DMS79 treated with DMSO at 0.1 percent for 48 hours (cell line): ENCODE results near the gene MIXL1.
"Not testable (repeated sequence)": the region's sequence is repeated elsewhere in the genome, so short reads cannot be mapped to it uniquely, and the experiment has no call there.

Experiments used
- DNase-seq: peaks from one replicate; lab custom pipeline; 2025; lab: John Stamatoyannopoulos, UW

MIXL1 gene

DNA sequence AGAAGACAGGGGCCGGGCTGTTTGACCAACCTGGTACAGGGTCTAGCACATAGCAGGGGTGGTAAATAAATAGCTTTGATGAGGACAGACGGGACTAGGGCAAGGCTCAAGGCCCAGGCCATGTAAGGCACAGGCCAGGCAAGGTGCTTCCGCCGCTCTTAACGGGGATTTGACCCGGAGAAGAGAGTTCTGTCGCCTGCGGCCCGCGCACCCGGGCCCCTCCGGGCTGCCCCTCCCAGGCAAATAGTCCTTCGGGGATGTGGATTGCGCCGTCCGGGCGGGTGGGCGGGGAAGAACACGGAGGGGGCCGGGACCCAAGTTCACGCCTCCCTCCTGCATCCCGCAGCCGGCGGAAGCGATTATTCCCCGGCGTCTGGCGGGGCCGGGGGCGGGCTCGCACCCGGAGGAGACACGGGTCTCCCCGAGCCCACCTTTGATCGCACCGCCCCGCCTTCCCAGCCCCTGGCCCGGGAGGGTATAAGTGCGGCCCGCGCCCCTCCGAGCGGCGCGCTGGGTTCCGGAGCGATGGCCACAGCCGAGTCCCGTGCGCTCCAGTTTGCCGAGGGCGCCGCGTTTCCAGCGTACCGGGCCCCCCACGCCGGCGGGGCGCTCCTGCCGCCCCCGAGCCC is at the start of gene MIXL1:
TSS of gene MIXL1 (plus strand) at position 508 of the 629 bp plus-strand sequence. CDS start at position 526, 18 bp downstream.
- DNase-seq: peak; percentile 17

DNA sequence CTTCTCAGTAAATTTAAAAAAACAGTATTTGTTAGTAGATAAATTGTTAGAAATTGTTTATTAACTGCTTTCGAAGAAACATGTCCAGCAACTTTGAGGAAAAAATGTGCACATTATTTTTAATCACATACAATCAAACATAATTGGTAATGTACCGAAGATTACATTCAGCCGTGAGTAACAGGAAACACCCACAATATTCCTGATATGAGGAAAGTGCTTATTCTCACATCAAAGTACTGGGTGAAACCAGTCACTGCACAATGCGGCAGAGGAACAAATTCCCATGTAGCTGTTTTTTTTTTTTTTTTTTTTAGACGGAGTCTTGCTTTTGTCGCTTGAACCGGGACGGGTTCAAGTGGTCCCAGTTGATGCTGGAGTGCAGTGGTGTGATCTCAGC is 46.6 kb upstream of the MIXL1 start:
- no peak for DNase-seq

DNA sequence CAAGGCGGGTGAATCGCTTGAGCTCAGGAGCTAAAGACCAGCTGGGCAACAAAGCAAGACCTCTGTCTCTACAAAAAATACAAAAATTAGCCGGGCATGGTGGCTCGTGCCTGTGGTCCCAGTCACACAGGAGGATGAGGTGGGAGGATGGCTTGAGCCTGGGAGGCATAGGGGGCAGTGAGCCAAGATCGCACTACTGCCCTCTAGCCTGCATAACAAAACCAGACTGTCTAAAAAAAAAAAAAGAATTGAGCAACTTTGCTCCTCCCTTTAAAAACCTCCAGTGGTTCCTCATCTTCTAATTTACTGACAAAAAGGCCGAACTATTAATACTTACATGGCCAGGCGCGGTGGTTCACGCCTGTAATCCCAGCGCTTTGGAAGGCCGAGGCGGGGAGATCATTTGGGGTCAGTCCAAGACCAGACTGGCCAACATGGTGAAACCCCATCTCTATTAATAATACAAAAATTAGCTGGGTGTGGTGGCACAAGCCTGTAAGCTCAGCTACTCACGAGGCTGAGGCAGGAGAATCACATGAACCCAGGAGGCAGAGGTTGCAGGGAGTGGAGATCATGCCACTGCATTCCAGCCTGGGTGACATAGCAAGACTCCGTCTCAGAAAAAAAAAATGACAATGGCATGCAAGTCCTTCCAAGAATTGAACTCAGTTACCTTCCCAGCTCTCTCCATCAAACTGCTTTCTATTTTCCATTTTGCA is 41.3 kb upstream of the MIXL1 start:
- no peak for DNase-seq

DNA sequence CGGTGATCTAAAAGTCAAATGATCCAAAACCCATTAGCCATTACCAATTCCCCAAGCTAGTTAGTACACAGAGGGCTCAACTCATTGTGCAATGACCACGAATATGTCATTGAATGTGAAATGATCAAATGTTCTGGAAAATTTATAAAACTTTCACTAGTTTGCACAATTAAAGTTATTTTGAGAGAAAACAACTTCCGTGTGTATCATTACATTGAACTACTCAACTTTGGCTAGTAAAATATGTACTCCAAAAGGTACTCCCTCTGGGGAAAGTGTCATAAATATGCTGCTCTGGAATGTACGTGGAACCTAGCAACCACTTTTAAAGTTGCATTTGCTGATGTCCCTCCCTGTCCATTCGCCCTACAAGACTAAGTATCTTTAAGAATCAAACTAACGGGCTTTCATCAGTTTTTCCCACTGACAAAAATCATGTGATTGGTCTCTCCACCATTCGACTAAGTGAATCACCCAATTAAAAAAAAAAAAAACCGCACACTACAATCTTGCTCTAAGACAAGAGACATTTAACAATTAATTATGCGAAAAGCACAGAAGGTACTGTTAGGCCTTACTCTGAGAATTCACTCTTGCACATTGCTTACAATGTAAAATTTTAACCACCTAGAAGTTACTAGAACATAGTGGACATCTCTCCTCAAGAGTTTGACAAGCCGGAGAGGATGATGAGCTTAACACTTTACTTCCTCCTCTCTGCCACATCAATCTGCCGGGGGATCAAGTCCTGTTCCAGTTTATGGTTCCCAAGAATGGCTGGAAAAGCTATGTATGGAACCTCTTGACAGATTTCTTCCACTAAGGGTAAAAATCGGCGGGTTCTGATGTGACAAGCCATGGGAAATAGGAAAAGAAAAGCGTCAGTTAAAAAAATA is 38.1 kb upstream of the MIXL1 start:
- no peak for DNase-seq

DNA sequence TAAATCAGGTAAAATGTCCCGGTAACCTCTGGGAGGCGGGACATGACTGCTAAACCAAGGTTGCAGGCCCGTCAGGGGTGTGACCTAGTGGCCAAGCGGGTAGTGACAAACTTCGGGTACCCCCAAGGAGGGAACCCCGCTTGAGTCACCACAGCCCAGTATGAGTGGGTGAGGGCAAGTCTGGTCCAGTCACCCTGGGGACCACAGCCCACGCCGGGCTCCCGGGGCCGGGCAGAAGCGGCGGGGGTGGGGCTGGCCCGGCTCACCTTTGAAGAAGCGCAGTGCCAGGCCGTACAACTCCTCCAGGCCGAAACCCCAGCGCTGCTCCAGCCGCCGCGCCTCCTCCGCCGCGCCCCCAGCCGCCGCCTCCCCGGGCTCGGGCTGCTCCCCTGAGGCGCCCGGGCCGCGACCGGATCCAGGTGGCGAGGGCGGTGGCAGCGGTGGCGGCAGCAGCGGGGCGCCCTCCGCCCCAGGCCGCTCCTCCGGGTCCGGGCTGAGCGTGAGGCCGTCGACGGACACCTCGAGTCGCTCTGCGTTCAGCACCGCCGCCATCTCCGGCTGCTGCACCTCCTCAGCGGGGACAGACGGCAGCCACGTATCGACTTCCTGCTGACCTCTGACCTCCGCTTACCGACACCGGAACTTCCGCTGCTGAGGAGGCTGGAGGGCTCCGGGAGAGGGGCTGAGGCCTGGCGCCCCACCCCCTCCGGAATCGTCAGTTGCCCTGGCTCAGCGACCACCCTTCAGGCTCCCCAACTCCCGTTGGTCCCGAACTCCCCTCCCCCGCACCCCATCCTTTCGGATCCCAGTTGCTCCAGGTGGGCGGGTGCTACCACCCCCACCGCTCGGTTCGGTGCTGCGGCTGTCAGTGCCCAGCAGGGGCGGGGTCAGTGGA is 37.1 kb upstream of the MIXL1 start, which contains the start of gene ACBD3:
TSS of gene ACBD3 (minus strand) at position 618 of the 895 bp plus-strand sequence. CDS start at position 552, 66 bp downstream.
- DNase-seq: peak; percentile 96

DNA sequence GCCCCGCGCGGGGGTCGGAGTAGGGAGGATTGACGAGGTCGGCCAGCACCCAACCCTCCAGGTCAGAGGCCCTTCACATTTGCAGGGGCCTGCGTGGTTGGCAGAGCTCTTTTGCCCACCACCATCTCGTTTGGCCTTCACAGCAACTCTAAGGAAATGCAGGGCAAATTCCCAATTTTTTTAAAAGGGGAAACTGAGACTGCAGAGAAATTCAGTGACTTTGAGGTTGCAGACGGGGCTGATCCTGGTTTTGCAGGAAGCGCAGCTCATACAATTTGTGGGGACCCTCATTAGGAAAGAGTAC is 36.5 kb upstream of the MIXL1 start:
- no peak for DNase-seq

DNA sequence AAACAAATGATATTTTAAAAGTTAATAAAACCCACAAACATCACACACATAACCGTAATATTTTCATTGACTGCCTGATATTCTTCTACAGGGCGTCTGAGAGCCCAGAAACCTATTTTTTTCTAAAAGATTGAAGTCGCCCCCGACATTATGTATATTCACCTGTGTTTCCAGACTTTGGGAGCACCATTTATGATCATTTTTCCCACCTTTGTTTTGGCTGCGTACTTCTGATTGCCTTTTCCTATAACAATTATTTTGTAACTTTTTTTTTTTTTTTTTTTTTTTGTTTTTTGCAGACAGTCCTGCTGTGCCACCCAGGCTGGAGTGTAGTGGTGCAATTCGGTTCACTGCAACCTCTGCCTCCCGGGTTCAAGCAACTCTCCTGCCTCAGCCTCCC is 36.1 kb upstream of the MIXL1 start:
- no peak for DNase-seq

DNA sequence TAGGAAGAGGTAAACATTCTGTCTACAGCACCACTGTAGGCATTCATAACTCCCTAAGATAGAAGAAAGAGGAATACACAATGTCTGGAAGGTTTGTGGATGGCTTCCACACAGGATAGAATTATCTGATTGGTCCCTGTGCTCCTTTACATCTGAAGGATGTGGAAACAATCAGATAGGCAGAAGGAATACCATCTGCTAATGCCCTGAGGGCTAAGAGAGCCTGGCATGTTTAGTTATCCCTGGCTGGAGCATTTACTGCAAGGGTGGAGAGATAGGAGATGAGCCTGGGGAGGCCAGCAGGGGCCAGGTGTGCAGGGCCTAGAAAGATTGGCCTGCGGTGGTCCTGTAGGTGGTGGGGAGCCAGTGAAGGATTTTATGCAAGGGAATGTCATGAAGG is 28.3 kb upstream of the MIXL1 start:
- no peak for DNase-seq

DNA sequence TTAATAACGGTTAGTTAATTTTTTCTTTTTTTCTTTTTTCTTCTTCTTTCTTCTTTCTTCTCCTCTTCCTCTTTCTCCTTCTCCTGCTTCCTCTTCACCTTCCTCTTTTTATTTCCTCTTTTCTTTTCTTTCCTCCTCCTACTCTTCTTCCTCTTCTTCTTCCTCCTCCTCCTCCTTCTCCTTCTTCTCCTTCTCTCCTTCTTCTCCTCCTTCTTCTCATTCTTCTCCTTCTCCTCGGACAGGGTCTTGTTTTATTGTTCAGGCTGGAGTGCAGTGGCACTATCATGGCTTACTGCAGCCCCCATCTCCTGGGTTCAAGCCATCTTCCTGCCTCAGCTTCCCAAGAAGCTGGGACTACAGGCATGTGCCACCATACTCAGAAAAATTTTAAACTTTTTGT is 23.5 kb upstream of the MIXL1 start:
- no peak for DNase-seq

DNA sequence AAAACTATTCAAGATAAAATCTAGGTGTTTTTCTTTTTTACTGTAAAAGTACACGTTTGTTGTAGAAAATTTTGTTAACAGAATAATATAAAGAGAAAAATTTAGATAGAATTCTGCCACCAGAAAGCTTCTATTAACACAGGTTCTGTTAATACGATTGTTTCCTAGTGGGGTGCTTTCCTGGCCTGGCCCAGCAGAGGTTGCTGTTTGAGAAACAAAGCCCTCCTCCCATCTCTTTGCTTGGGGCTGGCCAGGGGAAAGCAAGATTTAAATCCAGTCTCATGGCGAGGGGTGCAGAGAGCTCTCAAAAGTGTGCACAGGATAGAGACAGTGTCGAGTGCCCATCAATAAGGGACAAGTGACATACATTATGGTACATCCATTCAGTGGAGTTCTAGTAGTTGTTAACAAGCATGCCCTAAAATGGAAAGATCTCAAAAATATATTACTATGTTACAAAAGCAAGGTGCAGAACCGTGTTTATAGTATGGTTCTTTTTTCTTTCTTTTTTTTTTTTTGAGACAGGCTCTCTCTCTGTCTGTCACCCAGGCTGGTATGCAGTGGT is 22.4 kb upstream of the MIXL1 start:
- DNase-seq: no peak

DNA sequence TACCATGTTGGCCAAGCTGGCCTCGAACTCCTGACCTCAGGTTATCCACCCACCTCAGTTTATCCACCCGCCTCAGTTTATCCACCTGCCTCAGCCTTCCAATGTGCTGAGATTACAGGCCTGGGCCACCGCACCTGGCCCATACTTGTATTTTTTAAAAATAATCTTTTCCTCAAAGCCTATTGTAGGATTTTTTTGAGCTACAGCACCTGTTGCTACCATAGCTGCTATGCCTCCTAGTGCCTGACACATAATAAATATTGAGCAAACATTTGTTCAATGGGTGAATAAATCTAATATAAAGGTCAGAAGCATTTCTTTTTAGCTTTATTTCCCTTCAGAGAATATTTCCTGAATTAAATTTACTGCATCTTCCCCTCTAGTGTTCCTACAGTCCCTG is 21.2 kb upstream of the MIXL1 start:
- DNase-seq: no peak

DNA sequence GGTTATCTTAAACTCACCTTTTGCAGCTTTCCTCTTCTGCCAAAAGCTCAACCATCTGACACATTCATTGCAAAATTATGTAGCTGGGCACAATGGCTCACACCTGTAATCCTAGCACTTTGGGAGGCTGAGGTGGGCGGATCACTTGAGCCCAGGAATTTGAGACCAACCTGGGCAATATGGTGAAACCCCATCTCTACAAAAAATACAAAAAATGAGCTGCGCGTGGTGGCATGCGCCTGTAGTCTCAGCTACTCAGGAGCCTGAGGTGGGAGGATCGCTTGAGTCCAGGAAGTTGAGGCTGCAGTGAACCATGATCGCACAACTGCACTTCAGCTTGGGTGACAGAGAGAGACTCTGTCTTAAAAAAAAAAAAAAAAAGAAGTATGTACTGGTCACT is 20.8 kb upstream of the MIXL1 start:
- not testable (repeated sequence) for DNase-seq

DNA sequence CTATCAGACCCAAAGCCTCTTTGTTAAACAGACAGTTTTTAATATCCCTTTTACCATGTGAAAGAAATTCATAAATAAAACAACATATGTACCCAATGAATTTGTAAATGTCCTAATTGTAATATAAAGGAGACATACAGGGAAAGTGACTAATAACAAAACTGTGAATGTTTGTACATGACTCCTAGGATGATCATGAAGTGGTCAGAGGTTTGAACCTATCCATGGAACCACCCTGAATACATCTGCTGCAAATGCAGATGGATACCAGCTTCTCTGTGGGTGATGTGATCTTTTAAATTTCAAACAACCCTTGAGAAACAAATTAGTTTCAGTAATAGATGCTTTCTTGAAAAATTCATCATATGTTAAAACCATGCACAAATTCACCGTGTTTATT is 20.2 kb upstream of the MIXL1 start:
- DNase-seq: no peak

DNA sequence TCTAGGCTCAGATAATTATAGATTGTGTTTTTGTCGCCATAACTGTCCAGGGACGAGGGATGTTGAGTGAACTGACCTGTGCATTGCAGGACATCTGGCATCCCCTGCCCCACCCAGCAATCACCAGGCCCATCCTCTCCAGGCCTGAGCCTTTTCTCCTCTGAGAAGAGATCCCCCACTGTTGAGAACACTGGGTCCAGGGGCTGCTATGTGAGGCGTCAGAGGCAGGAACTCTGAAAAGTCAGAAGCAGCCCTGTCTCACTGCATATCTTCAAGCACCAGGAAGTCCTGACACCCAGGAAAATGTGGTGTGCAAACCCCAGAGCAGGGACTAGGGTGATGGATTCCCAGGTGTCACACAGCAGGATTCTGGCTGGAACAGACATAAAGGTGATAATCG is 19.8 kb upstream of the MIXL1 start:
- no peak for DNase-seq

DNA sequence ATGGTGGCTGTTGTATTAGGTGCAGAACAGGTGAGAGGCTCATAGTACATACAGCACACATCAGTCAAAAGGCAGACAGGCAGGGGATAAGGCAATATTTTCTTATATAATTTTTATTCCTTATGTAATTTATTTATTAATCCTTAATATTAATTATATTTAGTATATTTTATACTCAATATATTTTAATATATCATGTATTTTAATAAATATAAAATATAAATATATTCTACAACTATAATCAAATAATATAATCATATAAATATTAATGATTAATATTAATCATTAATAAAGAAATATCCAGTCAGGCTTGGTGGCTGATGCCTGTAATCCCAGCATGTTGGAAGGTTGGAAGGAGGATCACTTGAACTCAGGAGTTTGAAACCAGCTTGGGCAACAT is 19.3 kb upstream of the MIXL1 start:
- no peak for DNase-seq

DNA sequence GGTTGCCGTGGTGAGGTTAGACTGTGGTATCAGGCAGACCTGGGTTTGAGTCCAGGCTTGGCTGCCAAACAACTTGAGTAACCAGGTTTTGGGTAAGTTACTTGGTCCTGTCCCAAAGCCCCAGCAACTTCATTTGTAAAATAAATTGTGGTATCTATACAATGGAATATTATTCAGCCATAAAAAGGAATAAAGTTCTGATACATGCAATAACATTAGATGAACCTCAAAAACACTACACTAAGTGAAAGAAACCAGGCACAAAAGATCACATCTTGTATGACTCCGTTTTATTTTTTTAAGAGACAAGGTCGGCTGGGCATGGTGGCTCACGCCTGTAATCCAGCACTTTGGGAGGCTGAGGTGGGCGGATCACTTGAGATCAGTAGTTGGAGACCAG is 16.4 kb upstream of the MIXL1 start:
- no peak for DNase-seq

DNA sequence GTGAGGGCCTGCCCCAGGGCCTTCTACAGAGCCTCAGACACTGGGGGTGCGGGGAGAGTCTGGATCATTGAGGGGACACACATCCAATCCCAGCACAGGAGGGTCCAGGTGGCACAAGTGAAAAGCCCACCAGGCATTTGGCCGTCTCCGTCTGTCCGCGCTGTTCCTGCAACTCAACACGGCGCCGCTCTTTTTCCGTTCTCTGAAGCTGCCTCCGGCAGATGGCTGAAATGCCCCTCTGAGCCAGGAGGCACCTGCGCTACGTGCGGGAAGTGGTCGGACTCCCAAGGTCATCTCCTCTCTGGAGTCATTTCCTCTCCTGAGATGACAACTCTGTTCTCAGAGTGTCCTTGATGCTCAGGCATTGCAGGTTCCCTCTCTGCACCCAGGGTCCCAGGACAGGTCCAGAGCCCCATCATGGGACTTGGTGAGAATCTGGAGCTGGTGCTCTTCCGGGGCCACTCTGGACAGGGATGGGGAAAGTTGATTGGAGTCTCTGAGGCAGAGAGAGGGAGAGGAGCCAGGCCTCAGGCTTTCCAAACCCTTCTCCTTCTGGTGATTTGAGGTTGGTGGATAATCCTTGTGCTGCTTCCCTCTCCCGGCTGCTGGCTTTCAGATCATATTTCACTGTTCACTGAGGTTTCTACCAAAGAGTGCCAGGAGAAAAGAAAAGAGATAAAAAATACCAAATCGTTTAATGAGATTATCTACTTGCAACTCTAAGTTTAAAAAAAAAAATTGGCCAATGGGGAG is 14.0 kb upstream of the MIXL1 start:
- DNase-seq: no peak

DNA sequence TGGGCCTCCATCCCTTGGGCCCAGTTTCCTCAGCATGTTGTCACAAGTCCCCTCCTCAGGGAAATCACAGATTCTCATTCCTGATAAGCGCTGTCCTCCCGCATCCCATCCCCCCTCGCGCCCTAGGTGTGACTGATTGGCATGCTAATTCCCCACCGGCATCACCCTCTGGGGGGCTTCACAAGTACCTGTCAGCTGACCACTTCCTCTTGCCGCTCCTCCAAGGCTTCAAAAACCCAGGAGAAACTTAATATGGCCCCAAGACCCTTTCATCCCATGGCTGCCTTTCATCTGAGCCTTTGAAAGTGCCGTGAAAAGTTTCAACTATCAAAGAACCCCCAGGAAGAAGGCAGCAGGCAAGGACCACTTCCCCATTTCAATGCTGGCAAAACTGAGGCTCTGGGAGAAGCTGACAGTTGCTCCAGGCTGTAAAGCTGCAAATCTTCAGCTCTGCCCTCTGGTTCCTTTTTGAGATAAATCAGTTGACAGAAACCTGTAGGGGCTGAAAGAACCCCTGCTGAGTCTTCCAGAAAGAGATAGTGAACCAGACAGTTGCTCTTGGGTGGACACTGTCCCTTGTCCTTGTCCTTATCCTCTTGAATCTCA is 12.8 kb upstream of the MIXL1 start:
- DNase-seq: no peak

DNA sequence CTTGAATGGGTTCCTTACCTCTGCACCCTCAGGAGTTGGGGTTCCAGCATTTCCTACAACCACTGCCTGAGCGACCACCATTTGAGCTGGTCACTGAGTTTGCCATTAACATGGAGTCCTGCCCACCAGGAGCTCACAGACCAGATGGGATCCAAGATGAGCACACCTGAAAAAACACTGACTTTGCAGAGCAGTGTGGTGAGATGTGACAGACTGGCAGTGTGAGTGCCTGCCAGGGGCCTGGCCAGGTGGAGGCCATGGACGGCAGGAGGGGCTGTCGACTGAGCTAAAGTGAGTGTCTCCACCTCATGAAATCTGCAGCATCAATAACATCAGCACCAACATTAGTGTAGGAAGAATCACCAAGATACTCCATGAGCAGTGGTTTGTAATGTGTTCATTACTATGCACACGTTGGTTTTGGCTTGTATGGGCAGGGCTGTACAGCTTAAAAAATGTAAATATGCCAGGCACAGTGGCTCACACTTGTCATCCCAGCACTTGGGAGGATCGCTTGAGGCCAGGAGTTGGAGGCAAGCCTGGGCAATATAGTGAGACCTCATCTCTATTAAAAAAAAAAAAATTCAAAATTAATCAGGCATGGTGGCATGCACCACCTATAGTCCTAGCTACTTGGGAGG is 12.2 kb upstream of the MIXL1 start:
- no peak for DNase-seq

DNA sequence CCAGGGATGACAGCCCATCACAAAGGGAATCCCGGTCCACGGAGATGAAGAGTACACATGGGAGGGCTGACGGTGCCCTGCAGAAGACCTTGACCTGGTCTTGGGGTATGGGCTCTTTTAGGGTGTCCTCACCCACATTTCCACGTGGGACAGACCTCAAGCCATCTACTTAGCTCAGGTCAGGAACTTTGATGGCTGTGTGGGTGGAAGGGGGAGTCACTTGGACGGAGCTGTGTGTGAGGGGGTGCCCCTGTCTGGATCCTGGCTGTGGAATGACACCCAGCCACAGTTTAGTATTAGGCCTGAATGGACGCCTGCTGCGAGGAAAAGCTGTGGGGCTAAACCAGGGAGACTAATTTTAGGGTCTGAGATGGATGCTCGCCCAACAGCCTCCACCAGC is 10.9 kb upstream of the MIXL1 start:
- no peak for DNase-seq
